Right lobe of liver (tissue), 6 donors: ENCODE data around the gene ADAM10. TPM values are rescaled to one million over a fixed set of nuclear protein-coding genes. Genes with fewer than 3 reads are reported as not detected.

Source experiments
- ATAC-seq, 4 donors: fragments of 200-7000 bp; cut with Tn5 transposase; one replicate each; pipeline ENCODE4 v1.9.1; 2020; ENCODE audit warnings: mild to moderate bottlenecking in 4 of 4, moderate library complexity in 4 of 4
- DNase-seq, 3 donors: peaks; one replicate each; pipeline ENCODE4 v3.0.0-alpha.2; 2020
- H3K27ac ChIP-seq, 3 donors: fragments of 200-600 bp; one replicate each; pipeline ENCODE4 v1.8.0; 2022
- H3K27me3 ChIP-seq, 2 donors: fragments of 200-600 bp; one replicate each; pipeline ENCODE4 v1.8.0; 2022
- H3K36me3 ChIP-seq, 4 donors: fragments of 200-600 bp; sonication (generic) in 1 of 4; one replicate each; pipeline versions ENCODE4 v1.5.1 to v1.8.0; 2017 to 2022; ENCODE audit warnings: control low read depth in 1 of 4
- H3K4me1 ChIP-seq, 4 donors: fragments of 200-600 bp; sonication (generic) in 1 of 4; one replicate each; pipeline versions ENCODE4 v1.5.1 to v1.8.0; 2017 to 2022; ENCODE audit warnings: control low read depth in 1 of 4
- H3K4me3 ChIP-seq, 3 donors: fragments of 200-600 bp; one replicate each; pipeline ENCODE4 v1.8.0; 2022
- H3K9me3 ChIP-seq, 4 donors: fragments of 200-600 bp; sonication (generic) in 1 of 4; one replicate each; pipeline versions ENCODE4 v1.5.1 to v1.8.0; 2017 to 2022; ENCODE audit warnings: control low read depth in 1 of 4
- CTCF ChIP-seq, 4 donors: fragments of 200-600 bp in 3 of 4; fragments of 450-650 bp in 1 of 4; IDR thresholded peaks; one replicate each; pipeline versions ENCODE4 v1.5.1 to v1.8.0; 2016 to 2022; ENCODE audit warnings: antibody characterized with exemption in 4 of 4, mild to moderate bottlenecking in 2 of 4
- POLR2A ChIP-seq: fragments of 450-650 bp; IDR thresholded peaks from one replicate; pipeline ENCODE4 v1.6.1; 2017; ENCODE audit warnings: antibody characterized with exemption, mild to moderate bottlenecking
- WGBS: methylation state at CpG from one replicate; pipeline ENCODE4 v1.1.6; 2018; ENCODE audit warnings: low coverage, low lambda C conversion rate; ENCODE audit not compliant: insufficient coverage; ENCODE audit errors: missing lambda C conversion rate; 5-methylcytosine and 5-hydroxymethylcytosine counted together
- intact Hi-C, 2 donors: fragments of 100-400 bp; cut with DNase I; formaldehyde crosslinking; loops; one replicate each; pipeline versions ENCODE4 v1.11.2 to v1.14.1; 2022
- total RNA-seq, 6 experiments: library from RNA; depleted of rRNA in 2 of 6; stranded (reverse); fragments of >200 nt in 2 of 6; fragmentation: NEBNext Ultra II Directional in 3 of 6; extraction: Animal tissue kit (Norgen Biotek cat#: 25700) in 3 of 6; gene quantifications; one replicate each; pipeline versions ENCODE4 v1.1.0 to v1.2.4, GENCODE V29; 2016 to 2023
- donor health status: DM: no; HTN: yes; CAD: no.
- donor health status: DM: no; HTN: no; CAD: no.
- donor health status: DM: no; HTN: no; CAD: no.
- donor health status: DM: no; HTN: yes; CAD: no.
- donor health status: DM: no; HTN: yes; CAD: no.

ADAM10 gene
- total RNA-seq, 6 experiments from 2014 or later, result 24.1 to 78.1 (median 43.3) TPM

GRCh38 chr15:58585693-58586443 is 163.6 kb downstream of the ADAM10 start:
- Histone ChIP-seq H3K27me3 (no peaks in the 10 kb centered on the region), H3K9me3 (no peaks in the 10 kb centered on the region), H3K4me3 (no peak overlapping the region), H3K36me3 (no peaks in the 10 kb centered on the region), H3K4me1 (peaks cover 0 to 10% (median 3%) of the 10 kb centered on the region in 4 donors), H3K27ac (no peak overlapping the region)
- no peak for DNase-seq
- intact Hi-C loops, result no loop called here
- no peak for TF ChIP-seq POLR2A
- no peak for TF ChIP-seq CTCF (IDR thresholded peaks at IDR 0.05)
- WGBS, result 89% methylated on average over 3 of the region's 5 CpGs
- no peak for ATAC-seq

GRCh38 chr15:58584789-58585461 is 164.6 kb downstream of the ADAM10 start:
- 64% methylated on average over 5 of the region's 6 CpGs for WGBS
- DNase-seq, result no peak
- Histone ChIP-seq H3K27ac (no peak overlapping the region), H3K9me3 (no peaks in the 10 kb centered on the region), H3K36me3 (no peaks in the 10 kb centered on the region), H3K4me1 (peaks cover 0 to 10% (median 3%) of the 10 kb centered on the region in 4 donors), H3K27me3 (no peaks in the 10 kb centered on the region), H3K4me3 (no peak overlapping the region)
- ATAC-seq, result peak in 1 of 4 donors; percentile 16
- no peak for TF ChIP-seq POLR2A
- TF ChIP-seq CTCF (IDR thresholded peaks at IDR 0.05), result no peak
- intact Hi-C loops, result no loop called here

GRCh38 chr15:58583171-58583908 is 166.2 kb downstream of the ADAM10 start:
- Histone ChIP-seq H3K9me3 (no peaks in the 10 kb centered on the region), H3K27me3 (no peaks in the 10 kb centered on the region), H3K36me3 (no peaks in the 10 kb centered on the region), H3K4me1 (no peaks in the 10 kb centered on the region), H3K27ac (no peak overlapping the region), H3K4me3 (no peak overlapping the region)
- DNase-seq (no peak), ATAC-seq (peak in 2 of 4 donors; percentile 16 to 21)
- intact Hi-C loops, result no loop called here
- no peak for TF ChIP-seq POLR2A
- TF ChIP-seq CTCF (IDR thresholded peaks at IDR 0.05), result no peak
- WGBS, result 63% methylated on average over 3 of the region's 3 CpGs

GRCh38 chr15:58582160-58582559 is 167.3 kb downstream of the ADAM10 start:
- Histone ChIP-seq H3K4me3 (no peak overlapping the region), H3K36me3 (no peaks in the 10 kb centered on the region), H3K27ac (no peak overlapping the region), H3K4me1 (no peaks in the 10 kb centered on the region), H3K27me3 (no peaks in the 10 kb centered on the region), H3K9me3 (no peaks in the 10 kb centered on the region)
- DNase-seq (no peak), ATAC-seq (peak in 3 of 4 donors; percentile 30 to 45 (median 30))
- intact Hi-C loops, result no loop called here
- TF ChIP-seq POLR2A (no peak), CTCF (IDR thresholded peaks at IDR 0.05) (no peak)
- 50% methylated on average over 2 of the region's 3 CpGs for WGBS
